Upper lobe of right lung (tissue), 1 donor: ENCODE results near the gene PKM. TPM values are rescaled to one million over a fixed set of nuclear protein-coding genes. Genes with fewer than 3 reads are reported as not detected.

Source experiments
- ATAC-seq: fragments of 200-7000 bp; cut with Tn5 transposase; one replicate; pipeline ENCODE4 v1.9.1; 2020; ENCODE audit warnings: mild to moderate bottlenecking, moderate library complexity
- DNase-seq: peaks from one replicate; pipeline ENCODE4 v3.0.0-alpha.2; 2020
- H3K27ac ChIP-seq: fragments of 200-600 bp; one replicate; pipeline ENCODE4 v1.8.0; 2022
- H3K27me3 ChIP-seq: fragments of 200-600 bp; one replicate; pipeline ENCODE4 v1.8.0; 2022; ENCODE audit warnings: mild to moderate bottlenecking
- H3K36me3 ChIP-seq: fragments of 200-600 bp; one replicate; pipeline ENCODE4 v1.8.0; 2022
- H3K4me1 ChIP-seq: fragments of 200-600 bp; one replicate; pipeline ENCODE4 v1.8.0; 2022
- H3K4me3 ChIP-seq: fragments of 200-600 bp; one replicate; pipeline ENCODE4 v1.8.0; 2022; ENCODE audit warnings: mild to moderate bottlenecking
- H3K9me3 ChIP-seq: fragments of 200-600 bp; one replicate; pipeline ENCODE4 v1.8.0; 2022
- CTCF ChIP-seq: fragments of 200-600 bp; IDR thresholded peaks from one replicate; pipeline ENCODE4 v1.8.0; 2022; ENCODE audit warnings: antibody characterized with exemption
- intact Hi-C: fragments of 100-400 bp; cut with DNase I; formaldehyde crosslinking; loops from one replicate; pipeline ENCODE4 v1.11.0; 2022
- total RNA-seq: library from RNA; stranded (reverse); fragmentation: NEBNext Ultra II Directional; extraction: Animal tissue kit (Norgen Biotek cat#: 25700); gene quantifications from one replicate; pipeline ENCODE4 v1.2.1, GENCODE V29; 2021
- donor health status: DM: no; HTN: yes; CAD: no; lungs with severe emphysema.

The PKM gene
- total RNA-seq, 1 donor from 2014 or later: 426 TPM

GRCh38 chr15:72184165-72184811, 46.7 kb downstream of the PKM start:
- peak overlapping the region; percentile 19 for H3K4me3 ChIP-seq
- H3K36me3 ChIP-seq: no peaks in the 10 kb centered on the region
- H3K4me1 ChIP-seq: no peaks in the 10 kb centered on the region
- H3K9me3 ChIP-seq: no peaks in the 10 kb centered on the region
- TF ChIP-seq CTCF: no peak
- ATAC-seq: peak; percentile 96
- peak overlapping the region; percentile 76 for H3K27ac ChIP-seq
- DNase-seq: peak; percentile 92
- intact Hi-C loops: no loop called here
- peaks cover 34% of the 10 kb centered on the region for H3K27me3 ChIP-seq

- Histone ChIP-seq H3K4me3 (peak overlapping the region; percentile 19), H3K27me3 (peaks cover 34% of the 10 kb centered on the region), H3K4me1 (no peaks in the 10 kb centered on the region), H3K9me3 (no peaks in the 10 kb centered on the region), H3K36me3 (no peaks in the 10 kb centered on the region), H3K27ac (peak overlapping the region; percentile 76)
- no peak for DNase-seq
- intact Hi-C loops: no loop called here
- TF ChIP-seq CTCF: no peak
- no peak for ATAC-seq
Observed at GRCh38 chr15:72183781-72184164, 47.2 kb downstream of the PKM start.

GRCh38 chr15:72182673-72183072, 48.3 kb downstream of the PKM start:
- TF ChIP-seq CTCF: no peak
- Histone ChIP-seq H3K4me1 (no peaks in the 10 kb centered on the region), H3K36me3 (no peaks in the 10 kb centered on the region), H3K4me3 (no peak overlapping the region), H3K27me3 (peaks cover 34% of the 10 kb centered on the region), H3K27ac (peak overlapping the region; percentile 76), H3K9me3 (no peaks in the 10 kb centered on the region)
- ATAC-seq (no peak), DNase-seq (no peak)
- intact Hi-C loops: no loop called here

GRCh38 chr15:72182244-72182643, 48.7 kb downstream of the PKM start:
- TF ChIP-seq CTCF: no peak
- Histone ChIP-seq H3K9me3 (no peaks in the 10 kb centered on the region), H3K27me3 (peaks cover 34% of the 10 kb centered on the region), H3K4me3 (no peak overlapping the region), H3K36me3 (no peaks in the 10 kb centered on the region), H3K27ac (peak overlapping the region; percentile 76), H3K4me1 (no peaks in the 10 kb centered on the region)
- intact Hi-C loops: no loop called here
- no peak for ATAC-seq
- DNase-seq: no peak

- no peak overlapping the region for H3K27ac ChIP-seq
- DNase-seq: no peak
- TF ChIP-seq CTCF: no peak
- no peaks in the 10 kb centered on the region for H3K9me3 ChIP-seq
- H3K4me1 ChIP-seq: no peaks in the 10 kb centered on the region
- intact Hi-C loops: no loop called here
- H3K36me3 ChIP-seq: no peaks in the 10 kb centered on the region
- H3K27me3 ChIP-seq: peaks cover 24% of the 10 kb centered on the region
- no peak overlapping the region for H3K4me3 ChIP-seq
- ATAC-seq: no peak
Observed at GRCh38 chr15:72180761-72181324, 50.1 kb downstream of the PKM start.
